Prostate gland (tissue), 2 donors: Measurements from ENCODE around the gene SCFD2.

Experiments used
- POLR2A ChIP-seq: fragments of 450-650 bp; IDR thresholded peaks from one replicate; pipeline ENCODE4 v1.6.1; 2016; ENCODE audit warnings: antibody characterized with exemption, mild to moderate bottlenecking
- POLR2AphosphoS5 ChIP-seq: sonication (generic); formaldehyde crosslinking; IDR thresholded peaks from one replicate; pipeline ENCODE4 v1.6.1; 2017; ENCODE audit warnings: antibody characterized with exemption
- TF ChIP-seq, protein P1 (sequence below), 4 experiments: fragments of 200-600 bp in 2 of 4; fragments of 450-650 bp in 2 of 4; sonication (generic) in 2 of 4; IDR thresholded peaks; 1 replicate in 3 of 4; 2 replicates in 1 of 4; pipeline ENCODE4 v1.5.1; 2016 to 2019; ENCODE audit warnings: antibody characterized with exemption in 4 of 4, mild to moderate bottlenecking in 2 of 4, moderate library complexity in 2 of 4

DNA sequence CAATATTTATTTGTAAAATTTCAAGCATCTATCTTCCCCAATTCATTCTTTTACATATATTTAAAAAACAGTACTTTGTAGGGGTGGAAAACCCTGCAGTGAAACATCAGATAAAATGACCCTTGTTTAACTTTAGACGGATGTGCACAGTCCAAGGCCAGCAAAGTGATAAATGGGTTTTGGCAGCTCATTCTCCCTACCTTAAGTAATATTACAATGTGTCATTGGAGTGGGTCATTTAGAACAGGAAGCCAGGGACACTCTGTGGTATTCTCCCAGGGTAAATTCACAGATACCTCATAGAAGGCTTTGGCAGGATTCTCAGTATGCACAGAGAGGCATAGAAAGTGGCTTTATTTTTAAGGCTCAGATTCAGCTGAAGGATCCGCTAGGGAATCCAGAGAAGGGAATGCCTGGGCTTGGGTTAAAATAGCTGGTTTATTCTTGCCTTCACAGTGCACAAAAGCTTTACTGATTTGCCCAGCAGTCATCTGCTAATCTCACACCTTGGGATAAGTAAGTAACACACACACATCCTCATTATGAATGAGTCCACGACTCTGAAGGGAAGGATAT, 297.0 kb downstream of the SCFD2 start:
- TF ChIP-seq, protein P1, sequence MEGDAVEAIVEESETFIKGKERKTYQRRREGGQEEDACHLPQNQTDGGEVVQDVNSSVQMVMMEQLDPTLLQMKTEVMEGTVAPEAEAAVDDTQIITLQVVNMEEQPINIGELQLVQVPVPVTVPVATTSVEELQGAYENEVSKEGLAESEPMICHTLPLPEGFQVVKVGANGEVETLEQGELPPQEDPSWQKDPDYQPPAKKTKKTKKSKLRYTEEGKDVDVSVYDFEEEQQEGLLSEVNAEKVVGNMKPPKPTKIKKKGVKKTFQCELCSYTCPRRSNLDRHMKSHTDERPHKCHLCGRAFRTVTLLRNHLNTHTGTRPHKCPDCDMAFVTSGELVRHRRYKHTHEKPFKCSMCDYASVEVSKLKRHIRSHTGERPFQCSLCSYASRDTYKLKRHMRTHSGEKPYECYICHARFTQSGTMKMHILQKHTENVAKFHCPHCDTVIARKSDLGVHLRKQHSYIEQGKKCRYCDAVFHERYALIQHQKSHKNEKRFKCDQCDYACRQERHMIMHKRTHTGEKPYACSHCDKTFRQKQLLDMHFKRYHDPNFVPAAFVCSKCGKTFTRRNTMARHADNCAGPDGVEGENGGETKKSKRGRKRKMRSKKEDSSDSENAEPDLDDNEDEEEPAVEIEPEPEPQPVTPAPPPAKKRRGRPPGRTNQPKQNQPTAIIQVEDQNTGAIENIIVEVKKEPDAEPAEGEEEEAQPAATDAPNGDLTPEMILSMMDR (IDR thresholded peaks at IDR 0.05), result no peak
- no peak for TF ChIP-seq POLR2A
- TF ChIP-seq POLR2AphosphoS5, result no peak
